GM18502 (cell line): ENCODE measurements around the gene ICOS.

ENCODE experiments used
- ATAC-seq: cut with Tn5 transposase; IDR thresholded peaks from one replicate; pipeline ENCODE4 v1.9.1; 2021; ENCODE audit warnings: mild to moderate bottlenecking; ENCODE audit not compliant: unreplicated experiment, poor library complexity

ICOS gene

DNA sequence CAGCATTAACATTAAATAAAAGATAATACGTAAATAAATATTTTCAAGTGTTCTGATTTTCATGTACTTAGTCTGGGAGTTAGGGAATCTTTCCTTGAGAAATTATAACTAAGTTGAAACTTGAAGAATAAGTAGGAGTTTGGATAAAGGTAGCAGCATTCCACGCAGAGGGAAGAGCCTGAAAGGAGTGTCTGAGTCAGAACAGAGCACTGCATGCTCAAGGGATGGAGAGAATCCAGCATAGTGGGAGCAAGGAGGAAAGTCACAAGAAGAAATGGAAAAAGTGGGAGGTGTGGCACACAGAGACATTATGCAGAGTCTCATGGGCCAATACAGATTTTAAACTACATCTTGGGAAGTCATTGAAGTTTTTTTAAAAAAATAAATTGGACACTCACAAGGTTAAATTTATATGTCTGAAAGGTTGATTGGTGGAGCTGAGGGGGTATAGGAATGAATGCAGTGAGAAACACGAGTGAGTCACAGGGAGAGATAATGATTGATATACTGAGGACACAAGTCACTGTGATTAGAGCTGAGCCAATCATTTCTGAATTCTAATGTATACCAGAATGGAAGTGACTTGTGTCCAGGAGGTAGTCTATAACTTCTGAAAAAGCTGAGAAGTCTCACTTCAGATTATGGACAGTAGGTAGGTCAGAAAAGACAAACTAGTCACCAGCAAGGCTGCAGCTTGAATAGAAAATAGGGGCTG is 66.9 kb downstream of the ICOS start:
- ATAC-seq, result no peak

DNA sequence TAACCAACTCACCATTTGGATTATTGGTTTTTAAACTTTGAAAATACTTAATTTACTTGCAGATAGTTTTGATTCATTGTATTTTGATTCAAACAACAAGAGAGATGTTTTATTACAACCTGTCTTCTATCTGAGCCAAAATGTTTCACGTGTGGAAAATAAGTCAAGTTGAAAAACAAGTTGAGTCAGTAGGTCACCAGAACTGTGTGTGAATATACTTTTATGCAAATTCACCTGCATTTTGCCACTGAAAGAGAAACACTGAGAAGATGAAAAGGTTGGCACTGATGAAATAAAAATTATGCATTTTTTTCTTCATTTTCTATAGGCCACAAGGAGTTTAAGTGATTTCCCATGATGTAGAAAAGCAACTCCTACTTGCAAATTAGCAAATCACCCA is 68.3 kb downstream of the ICOS start:
- no peak for ATAC-seq

DNA sequence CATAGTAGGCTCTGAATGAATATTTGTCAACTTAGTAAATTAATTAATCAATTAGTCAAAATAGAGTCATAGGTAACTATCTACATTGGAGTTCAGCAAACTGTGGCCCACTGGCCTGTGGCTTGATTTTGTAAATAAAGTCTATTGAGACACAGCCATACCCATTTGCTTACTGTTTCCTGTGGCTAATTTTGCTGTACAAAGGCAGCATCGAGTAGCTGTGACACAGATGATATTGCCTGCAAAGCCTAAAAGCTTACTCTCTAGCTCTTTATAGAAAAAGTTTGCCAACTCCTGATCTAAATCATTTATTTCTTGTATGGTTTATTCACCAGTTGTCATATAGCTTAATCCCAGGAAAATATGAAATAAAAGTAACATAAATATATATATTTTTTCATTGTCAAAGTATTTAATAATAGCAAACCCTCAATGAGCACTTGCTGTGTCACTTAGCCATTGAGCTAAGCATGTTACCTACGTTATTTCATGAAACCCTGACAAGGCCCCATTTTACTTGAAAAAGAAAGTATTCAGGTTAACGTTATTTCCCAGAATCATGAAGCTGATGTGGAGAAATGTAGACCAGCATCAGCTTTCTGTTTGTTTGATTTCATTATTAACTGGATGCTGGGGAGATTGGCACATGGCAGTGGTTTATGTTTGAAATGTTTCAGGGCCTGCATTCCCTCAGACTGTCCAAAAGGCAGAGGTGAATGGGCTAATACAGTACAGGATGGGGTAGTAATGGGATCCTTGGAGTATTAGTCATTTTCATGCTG is 69.6 kb downstream of the ICOS start:
- no peak for ATAC-seq

DNA sequence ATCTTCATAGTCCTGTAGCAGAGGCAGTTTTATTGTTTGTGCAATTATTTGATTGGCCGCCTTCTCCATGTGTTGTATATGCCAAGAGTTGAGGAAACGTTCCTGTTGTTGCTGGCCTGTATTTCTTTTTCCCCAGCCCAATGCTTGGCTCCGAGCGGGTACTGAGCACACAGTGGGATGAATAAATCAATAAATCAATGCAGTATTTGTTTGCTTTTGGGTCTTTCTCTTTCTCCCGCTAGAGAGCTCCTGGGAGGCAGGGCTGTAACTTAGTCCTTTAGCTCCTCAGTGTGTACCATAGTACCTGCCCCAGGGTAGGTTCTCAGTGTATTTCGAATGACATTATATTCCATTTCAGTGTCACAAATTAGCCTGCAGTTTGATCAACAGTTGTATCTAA is 71.8 kb downstream of the ICOS start:
- no peak for ATAC-seq

GRCh38 chr2:204010628-204011560 is 74.3 kb downstream of the ICOS start:
- ATAC-seq, result no peak
